ENCODE measurements around the gene PRMT2.

DNA sequence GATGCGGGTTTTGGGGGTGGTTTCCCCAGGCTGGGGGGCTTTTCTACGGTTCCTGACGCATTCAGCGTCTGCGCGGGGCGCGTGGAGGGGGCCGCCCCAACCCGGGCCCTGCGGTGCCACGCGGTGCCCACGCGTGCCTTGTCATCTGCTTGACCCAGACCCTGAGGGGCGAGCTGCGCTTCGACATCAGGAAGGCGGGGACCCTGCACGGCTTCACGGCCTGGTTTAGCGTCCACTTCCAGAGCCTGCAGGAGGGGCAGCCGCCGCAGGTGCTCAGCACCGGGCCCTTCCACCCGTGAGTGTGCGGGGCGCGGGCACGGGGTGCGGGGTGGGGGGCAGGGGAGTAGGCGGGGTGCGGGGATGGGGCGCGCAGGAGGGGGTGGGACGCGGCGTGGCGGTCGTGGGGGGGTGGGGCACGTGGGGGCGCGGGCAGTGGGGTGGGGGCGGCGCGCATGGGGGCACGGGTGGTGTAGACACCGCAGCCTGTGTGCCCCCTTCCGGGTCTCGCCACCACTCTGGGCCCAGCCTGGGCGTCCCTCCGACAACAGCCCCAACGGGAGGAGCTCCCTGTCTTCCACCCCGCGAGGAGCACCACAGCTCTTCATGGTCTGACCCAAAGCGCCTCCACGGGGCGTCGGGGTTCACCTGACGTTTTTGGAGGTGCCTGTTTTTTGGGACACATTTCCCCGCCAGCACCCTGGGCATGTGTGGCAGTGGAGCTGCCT, 26.3 kb downstream of the PRMT2 start:
- TF ChIP-seq, protein P1, sequence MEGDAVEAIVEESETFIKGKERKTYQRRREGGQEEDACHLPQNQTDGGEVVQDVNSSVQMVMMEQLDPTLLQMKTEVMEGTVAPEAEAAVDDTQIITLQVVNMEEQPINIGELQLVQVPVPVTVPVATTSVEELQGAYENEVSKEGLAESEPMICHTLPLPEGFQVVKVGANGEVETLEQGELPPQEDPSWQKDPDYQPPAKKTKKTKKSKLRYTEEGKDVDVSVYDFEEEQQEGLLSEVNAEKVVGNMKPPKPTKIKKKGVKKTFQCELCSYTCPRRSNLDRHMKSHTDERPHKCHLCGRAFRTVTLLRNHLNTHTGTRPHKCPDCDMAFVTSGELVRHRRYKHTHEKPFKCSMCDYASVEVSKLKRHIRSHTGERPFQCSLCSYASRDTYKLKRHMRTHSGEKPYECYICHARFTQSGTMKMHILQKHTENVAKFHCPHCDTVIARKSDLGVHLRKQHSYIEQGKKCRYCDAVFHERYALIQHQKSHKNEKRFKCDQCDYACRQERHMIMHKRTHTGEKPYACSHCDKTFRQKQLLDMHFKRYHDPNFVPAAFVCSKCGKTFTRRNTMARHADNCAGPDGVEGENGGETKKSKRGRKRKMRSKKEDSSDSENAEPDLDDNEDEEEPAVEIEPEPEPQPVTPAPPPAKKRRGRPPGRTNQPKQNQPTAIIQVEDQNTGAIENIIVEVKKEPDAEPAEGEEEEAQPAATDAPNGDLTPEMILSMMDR (conservative IDR thresholded peaks at IDR 0.05 in 1 of 2, IDR thresholded peaks at IDR 0.05 in 1 of 2; ENCODE audit: low read depth in 1 of 2, low read length in 2 of 2) = no peak
- no peak for TF ChIP-seq EZH2 (IDR thresholded peaks at IDR 0.05; ENCODE audit: low read length, missing control alignments)
